Keratinocyte (primary cell): ENCODE results near the gene ATRNL1.

Experiments used
- CTCF ChIP-seq, 3 experiments: IDR thresholded peaks in 1 of 3; conservative IDR thresholded peaks in 1 of 3; optimal IDR thresholded peaks in 1 of 3; 2 replicates in 2 of 3; 3 replicates in 1 of 3; pipeline versions ENCODE3 to v1.5.1; 2011; ENCODE audit warnings: low read length in 3 of 3, mild to moderate bottlenecking in 3 of 3, moderate library complexity in 2 of 3, control low read depth in 1 of 3, inconsistent platforms in 1 of 3; ENCODE audit not compliant: insufficient read depth in 2 of 3; ENCODE audit errors: extremely low read depth in 1 of 3
- EZH2 ChIP-seq: IDR thresholded peaks from one replicate; pipeline ENCODE4 v1.6.1; 2012; ENCODE audit warnings: inconsistent platforms, mild to moderate bottlenecking, low read length, moderate library complexity

GRCh38 chr10:115514895-115515294 lies 421.7 kb downstream of the ATRNL1 start:
- TF ChIP-seq EZH2 (no peak), CTCF (optimal IDR thresholded peaks at IDR 0.05 in 1 of 3, IDR thresholded peaks at IDR 0.05 in 1 of 3, conservative IDR thresholded peaks at IDR 0.05 in 1 of 3; ENCODE audit: extremely low read depth in 1 of 3, insufficient read depth in 2 of 3, low read length in 3 of 3) (no peak)
